HG02884 (cell line): ENCODE measurements around the gene CPPED1.
A peak's percentile ranks its signal among the peaks of the same experiment; 100 is the strongest.
"Not testable (repeated sequence)": the region's sequence is repeated elsewhere in the genome, so short reads cannot be mapped to it uniquely, and the experiment has no call there.

ENCODE experiments used
- ATAC-seq: cut with Tn5 transposase; IDR thresholded peaks from one replicate; pipeline ENCODE4 v1.9.1; 2021; ENCODE audit warnings: mild to moderate bottlenecking, moderate library complexity; ENCODE audit not compliant: unreplicated experiment

CPPED1 gene, protein sequence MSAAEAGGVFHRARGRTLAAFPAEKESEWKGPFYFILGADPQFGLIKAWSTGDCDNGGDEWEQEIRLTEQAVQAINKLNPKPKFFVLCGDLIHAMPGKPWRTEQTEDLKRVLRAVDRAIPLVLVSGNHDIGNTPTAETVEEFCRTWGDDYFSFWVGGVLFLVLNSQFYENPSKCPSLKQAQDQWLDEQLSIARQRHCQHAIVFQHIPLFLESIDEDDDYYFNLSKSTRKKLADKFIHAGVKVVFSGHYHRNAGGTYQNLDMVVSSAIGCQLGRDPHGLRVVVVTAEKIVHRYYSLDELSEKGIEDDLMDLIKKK

DNA sequence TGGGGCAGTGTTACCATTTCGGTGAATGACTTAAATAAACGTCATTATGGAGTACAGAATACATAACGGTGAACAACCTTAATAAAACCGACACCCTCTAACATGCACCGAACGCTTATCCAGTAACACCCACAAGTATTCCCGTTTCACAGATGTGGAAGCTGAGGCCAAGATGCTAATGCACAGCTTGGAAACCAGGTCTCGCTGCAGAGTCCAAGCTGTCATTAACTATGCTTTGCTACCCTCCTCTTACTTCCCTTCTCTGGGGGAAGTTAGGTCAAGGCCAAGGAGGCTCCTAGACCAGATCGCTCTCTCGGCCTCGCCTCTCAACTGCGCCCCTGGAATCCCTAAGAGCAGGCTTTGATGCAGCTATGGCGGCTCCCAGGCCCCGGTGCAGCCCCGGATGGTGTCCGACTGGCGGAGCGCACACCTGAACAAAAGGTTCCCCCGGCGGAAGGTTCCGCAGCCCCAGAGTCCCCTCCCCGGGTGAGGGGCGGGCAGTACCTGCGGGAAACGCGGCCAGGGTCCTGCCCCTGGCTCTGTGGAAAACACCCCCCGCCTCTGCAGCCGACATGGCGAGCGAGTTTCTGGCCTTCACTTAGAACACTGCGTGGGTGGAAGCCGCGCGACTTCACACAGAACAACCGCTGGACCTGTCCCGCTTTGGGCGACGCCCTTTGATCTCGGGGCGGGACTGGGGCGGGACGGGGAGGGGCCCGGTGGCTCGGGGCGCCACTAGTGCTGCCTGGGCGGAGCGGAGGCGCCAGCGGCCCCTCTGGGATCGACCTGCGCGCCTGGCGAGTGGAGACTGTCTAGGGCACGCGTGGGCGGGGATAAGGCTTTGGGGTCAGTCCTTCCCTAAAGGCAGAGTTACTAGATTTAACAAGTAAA lies at the start of gene CPPED1:
TSS of gene CPPED1 (minus strand) at position 685 of the 891 bp plus-strand sequence. CDS start at position 574, 111 bp downstream.
- ATAC-seq: peak; percentile 76

DNA sequence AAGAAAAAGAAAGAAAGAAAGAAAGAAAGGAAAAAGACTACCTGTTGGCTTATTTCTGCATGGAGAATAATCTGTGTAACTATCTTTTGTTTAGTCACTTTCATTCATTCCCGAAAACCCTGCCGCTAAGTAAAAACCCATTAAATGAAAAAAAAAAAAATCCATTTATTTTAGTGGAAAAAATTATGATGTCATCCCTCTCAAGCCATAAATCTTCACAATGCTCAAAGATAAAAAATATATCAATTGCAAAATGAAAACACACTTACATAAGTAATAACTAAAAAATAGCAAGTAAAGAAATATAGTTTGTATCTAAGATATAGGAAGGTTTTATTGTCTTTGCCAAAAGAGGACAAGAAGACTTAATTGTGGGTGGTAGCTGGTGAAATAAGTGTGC lies 46.5 kb upstream of the CPPED1 start:
- ATAC-seq: no peak

DNA sequence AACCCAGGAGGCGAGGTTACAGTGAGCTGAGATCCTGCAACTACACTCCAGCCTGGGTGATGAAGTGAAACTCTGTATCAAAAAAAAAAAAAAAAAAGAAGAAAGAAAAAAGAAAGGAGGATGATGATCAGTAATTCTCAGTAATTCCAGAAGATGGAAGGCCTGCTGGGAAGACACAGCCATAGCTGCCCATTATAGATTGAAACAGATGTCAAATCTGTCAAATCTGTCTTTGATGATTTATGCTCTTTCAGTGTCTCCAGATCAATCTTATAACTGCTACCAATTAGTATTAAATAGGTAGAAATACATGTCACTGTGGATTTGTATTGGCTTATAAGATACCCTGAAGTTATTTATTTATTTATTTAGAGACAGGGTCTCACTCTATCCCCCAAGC lies 42.9 kb upstream of the CPPED1 start:
- no peak for ATAC-seq

DNA sequence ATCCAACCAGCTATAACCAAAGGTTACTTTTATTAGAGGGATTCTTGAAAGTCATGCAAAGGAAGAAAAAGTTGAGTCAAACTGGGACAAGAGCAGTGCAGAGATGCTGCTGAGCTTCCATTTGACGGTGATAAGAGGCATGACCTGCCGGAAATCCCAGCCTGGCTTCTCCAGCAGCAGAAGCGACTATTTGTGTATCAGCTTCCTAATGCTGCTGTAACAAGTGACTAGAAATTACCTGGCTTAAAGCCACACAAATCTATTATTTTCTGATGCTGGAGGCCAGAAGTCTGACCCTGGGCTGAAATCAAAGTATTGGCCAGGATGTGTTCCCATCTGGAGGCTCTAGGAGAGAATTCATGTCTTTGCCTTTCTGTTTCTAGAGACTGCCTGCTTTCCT lies 41.6 kb upstream of the CPPED1 start:
- no peak for ATAC-seq

DNA sequence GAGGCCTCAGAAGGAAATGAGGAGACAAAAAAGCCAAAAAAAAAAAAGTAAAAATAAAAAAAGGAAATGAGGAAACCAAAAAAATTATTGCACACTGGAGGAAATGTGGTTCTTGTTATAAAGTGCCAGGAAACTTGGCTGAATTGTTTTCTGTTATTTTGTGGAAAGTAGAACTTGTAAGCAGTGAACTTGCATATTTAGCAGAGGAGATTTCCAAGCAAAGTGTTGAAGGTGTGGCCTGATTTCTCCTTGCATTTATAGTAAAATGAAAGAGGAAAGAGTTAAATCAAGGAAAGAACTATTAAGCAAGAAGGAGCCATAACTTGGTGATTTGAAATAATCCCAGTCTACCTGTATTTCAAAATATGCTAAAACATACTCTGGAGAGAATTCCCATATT lies 34.1 kb upstream of the CPPED1 start:
- ATAC-seq: no peak

DNA sequence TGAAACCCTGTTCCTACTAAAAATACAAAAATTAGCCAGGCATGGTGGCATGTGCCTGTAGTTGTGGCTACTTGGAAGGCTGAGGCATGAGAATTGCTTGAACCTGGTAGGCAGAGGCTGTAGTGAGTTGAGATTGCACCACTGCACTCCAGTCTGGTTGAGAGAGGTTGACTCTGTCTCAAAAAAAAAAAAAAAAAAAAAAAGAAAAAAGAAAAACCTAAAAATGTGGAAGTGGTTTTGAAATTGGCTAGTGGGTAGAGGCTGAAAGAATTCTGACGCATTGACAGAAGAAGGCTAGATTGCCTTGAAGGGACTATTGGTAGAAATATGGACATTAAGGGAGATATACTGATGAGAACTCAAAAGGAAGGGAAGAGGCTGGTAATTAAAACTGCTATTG lies 33.6 kb upstream of the CPPED1 start:
- no peak for ATAC-seq

DNA sequence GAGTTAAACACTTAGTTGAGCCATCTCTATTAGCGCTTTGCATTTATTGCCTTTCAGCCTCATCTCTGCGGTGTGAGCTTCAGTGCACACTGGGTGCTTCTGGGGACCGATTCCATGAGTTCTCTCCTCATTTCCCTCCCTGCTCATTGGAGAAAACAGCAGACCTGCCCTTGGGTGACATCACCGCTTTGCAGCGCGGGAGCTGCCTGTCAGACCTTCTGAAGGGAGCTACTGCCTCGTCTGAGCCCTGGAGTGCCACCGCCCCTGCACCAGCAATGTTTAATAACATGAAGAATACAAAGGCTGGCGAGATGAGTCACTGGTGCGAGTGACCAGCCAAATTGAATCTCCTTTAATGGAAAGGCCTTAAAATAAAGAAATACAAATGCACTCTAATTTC lies 30.2 kb upstream of the CPPED1 start:
- ATAC-seq: no peak

DNA sequence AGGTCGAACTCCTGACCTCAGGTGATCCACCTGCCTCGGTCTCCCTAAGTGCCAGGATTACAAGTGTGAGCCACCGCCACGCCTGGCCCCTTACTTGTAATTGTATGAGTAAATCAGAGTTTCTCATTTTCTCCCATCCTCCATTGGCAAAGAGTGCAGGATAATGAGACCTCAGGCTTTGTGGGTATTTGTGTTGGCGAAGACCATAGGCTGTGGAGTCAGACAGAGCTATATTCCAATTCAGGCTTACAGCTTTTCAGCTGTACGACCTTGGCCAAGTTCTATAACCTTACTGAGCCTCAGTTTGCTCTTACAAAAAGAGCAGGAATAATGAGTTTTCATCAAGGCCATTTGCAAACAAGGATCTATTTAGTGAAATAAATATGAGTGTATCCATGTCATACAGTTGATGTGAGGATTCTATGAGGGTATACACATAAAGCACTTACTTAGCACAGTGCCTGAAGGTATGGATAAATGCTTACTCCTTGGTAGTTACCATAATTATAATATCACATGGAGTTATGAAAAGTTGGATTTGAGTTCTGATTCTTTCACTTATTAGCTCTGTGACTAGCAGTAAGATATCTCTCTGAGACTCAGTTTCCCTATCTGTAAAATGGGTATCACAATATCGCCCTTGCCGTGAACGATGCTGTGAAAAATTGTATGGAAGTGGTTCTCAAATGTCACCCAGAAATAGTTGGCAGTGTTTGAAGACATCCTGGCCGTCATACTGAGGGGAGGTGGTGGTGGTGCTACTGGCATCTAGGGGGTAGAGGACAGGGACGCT lies 25.6 kb upstream of the CPPED1 start:
- ATAC-seq: no peak

DNA sequence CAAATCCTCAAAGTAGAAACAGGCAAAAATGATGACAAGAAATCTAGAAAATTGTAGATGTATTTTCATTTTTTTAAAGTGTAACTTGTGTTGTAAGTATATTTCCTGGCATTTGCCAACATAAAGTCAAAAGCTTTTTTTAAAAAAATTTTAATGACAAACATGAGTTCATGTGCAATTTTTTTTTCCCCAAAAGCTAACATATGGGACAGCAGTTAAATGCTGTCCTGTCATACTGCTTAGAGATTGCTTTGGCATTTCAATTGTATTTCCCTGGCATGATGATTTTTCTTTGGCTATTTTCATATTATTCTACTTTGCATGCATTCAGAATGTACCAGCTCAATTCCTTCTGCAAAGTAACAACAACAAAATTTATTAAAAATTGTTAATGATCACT lies 24.5 kb upstream of the CPPED1 start:
- ATAC-seq: no peak

DNA sequence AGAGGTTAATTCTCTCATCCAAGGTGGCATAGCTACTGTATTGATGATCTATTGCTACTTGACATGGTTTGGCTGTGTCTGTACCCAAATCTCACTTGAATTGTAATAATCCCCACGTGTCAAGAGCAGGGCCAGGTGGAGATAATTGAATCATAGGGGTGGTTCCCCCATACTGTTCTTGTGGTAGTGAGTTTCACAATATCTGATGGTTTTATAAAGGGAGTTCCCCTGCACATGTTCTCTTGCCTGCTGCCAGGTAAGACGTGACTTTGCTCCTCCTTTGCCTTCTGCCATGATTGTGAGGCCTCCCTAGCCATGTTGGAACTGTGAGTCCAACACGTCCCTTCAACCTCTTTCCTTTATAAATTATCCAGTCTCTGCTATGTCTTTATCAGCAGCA lies 22.9 kb upstream of the CPPED1 start:
- no peak for ATAC-seq

DNA sequence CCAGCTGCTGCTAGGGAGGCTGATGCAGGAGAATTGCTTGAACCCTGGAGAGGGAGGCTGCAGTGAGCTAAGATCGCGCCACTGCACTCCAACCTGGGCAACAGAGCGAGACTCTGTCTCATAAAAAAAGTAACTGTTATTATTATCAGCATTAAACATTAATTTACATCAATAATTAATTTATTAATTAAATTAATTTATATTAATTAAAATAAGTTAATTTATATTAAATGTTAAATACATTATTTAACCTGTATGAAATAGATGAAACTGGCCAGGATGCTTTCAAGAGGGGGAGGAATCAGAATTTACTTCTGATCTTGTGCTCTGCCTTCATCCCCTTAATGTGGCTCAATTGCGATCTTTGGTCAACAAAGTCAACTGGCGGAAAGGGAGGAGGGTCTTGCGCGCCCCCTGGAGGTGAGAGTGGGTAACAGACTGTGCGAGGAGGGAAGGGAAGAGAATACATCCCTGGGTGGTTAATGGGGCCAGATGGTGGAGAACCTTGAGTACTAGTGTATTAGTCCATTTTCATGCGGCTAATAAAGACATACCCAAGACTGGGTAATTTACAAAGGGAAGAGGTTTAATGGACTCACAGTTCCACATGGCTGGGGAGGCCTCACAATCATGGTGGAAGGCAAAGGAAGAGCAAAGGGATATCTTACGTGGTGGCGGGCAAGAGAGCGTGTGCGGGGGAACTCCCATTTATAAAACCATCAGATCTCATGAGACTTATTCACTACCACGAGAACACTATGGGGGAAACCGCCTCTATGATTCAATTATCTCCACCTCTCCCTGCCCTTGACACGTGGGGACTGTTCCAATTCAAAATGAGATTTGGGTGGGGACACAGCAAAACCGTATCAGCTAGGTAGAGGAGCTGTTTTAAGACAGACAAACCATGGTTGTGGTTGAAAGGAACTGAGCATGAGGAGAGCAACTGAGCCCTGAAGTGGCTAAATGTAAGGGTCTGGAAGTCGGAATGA lies 15.7 kb upstream of the CPPED1 start:
- ATAC-seq: no peak

DNA sequence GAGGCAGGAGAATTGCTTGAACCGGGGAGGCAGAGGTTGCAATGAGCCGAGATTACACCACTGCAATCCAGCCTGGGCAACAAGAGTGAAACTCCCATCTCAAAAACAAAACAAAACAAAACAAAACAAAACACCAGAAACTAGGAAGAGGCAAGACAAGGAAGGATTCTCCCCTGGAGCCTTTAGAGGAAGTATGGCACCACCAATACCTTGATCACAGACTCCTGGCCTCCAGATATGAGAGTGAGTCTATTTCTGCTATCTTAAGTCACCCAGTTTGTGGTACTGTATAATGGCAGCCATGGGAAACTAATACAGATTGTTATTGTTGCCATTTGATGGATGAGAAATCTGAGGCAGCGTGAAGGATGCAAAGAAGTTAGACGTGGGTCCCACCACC lies 14.6 kb upstream of the CPPED1 start:
- no peak for ATAC-seq

DNA sequence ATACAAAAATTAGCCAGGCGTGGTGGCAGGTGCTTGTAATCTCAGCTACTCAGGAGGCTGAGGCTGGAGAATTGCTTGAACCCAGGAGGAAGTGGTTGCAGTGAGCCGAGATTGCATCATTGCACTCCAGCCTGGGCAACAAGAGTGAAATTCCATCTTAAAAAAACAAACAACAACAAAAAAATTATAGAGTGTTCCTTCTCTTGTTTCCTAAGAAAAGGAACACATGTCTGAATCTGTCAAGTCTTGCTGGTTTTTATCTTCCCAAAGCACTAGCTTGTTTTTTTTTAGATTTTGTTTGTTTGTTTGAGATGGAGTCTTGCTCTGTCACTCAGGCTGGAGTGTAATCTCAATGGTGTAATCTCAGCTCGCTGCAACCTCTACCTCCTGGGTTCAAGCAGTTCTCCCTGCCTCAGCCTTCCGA lies 13.1 kb upstream of the CPPED1 start:
- not testable (repeated sequence) for ATAC-seq

DNA sequence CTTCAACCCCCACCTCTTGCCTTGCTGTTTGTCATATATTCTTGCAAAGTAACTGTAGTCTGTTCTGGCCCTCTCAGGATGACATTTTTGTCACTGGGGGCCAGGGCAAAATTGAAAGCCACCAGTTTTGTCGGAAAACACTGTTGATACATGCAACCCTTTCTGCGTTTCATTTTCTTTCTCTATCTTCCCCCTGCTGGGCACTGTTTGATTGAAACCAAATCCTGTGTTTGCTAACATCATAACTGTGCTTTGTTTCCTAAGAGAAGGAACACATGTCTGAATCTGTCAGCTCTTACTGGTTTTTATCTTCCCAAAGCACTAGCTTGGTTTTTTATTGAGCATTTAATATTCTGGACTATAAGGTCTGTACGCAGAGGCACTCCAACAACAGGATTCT lies 11.7 kb upstream of the CPPED1 start:
- ATAC-seq: no peak

DNA sequence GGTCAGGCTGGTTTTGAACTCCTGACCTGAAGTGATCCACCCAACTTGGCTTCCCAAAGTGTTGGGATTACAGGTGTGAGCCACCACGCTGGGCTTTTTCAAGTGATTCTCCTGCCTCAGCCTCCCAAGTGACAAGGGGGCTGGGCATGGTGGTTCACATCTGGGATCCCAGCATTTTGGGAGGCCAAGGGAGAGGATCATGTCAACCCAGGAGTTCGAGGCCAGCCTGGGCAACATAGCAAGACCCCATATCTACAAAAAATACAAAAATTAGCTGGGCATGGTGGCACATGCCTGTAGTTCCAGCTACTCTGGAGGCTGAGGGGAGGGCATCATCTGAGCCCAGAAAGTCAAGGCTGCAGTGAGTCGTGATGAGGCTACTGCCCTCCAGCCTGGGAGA lies 10.0 kb upstream of the CPPED1 start:
- not testable (repeated sequence) for ATAC-seq

DNA sequence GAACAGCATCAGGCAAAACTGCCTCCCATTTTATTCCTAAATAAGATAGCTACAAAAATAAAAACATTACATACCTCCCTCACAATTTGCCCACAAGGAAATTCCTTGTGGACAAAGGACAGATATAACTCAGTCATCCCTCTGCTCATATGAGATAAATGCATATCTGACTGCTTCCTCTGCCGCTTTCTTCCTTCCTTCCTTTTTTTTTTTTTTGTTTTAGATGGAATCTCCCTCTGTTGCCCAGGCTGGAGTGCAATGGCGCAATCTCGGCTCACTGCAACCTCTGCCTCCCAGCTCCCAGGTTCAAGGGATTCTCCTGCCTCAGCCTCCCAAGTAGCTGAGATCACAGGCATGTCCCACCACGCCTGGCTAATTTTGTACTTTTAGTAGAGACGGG lies 9.6 kb upstream of the CPPED1 start:
- not testable (repeated sequence) for ATAC-seq

DNA sequence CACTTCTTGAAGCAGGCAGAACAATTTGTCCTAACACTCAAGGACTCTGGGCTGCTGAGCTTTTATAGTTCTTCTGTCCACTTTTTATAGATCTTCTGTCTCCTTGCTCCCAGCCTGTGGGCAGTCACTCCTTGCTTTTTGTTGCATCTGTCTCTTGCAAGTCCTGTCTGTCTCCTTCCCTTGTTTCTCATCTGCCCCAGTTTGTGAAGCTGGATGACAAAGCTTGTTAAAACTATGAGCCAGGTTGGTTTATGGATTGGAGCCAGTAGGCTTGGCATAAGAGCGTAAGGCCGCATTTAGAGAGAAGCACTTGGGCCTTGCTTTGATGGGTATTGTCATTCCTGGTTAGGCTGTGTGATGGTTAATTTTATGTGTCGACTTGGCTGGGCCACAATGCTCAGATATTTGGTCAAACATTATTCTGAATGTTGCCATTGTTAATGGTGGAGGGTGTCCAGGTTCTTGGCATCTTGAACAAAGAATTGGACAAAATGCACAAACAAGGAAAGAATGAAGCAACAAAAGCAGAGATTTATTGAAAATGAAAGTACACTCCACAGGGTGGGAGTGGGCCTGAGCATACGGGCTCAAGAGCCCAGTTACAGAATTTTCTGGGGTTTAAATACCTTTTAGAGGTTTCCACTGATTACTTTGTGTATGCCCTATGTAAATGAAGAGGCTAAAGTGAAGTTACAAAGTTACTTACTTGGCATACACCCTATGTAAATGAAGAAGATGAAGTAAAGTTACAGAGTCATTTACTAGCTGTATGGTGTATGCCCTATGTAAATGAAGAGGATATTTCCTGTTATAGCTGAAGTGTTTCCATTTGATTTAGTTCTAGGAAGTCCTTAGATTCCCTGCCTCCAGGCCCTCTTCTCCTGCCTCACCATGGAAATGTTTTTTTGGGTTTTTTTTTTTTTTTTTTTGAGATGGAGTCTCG lies 8.0 kb upstream of the CPPED1 start:
- no peak for ATAC-seq

DNA sequence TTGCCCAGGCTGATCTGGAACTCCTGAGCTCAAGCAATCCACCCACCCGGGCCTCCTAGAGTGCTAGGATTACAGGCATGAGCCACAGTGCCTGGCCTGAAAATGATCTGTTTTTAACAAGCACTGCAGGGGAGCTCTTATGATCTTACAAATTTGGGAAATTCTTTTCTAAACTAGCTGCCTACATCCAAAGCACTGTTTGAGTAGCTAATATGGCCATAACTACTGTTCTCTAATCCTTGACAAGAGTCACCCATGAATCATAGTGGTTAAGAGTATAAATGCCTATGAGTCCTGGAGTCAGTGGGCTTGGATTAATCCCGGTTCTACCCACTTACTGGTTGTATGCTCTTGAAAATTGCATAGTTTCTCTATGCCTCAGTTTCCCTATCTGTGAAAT lies 1.4 kb upstream of the CPPED1 start:
- no peak for ATAC-seq

DNA sequence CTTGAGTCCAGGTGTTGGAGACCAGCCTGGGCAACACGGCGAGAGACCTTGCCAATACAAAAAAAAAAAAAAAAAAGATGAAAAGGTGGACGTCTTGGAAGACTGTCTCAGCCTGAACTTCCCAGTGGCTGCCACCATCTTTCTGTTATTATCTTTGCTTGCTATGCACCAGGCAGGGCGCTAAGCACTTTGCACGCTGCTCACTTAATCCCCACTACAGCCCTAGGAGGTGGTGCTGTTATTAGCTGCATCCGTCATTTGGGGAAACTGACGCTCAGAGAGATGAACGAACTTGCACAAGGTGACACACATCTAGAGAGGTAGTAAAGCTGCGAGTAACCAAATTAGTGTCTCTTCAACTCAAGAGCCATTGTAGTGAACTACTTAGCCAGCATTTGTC lies 708 bp upstream of the CPPED1 start:
- ATAC-seq: no peak
